ENCODE results near the gene COCH.

Gene COCH

GRCh38 chr14:30829853-30830252, 44.5 kb upstream of the COCH start:
- Histone ChIP-seq H3K4me1 (ENCODE audit: control insufficient read depth, insufficient read depth, low read length) (no peaks in the 10 kb centered on the region), H3K4me3 (ENCODE audit: low read depth, low read length) (no peak overlapping the region), H3K36me3 (ENCODE audit: control insufficient read depth in 2 of 2, insufficient read depth in 1 of 2, low read length in 2 of 2) (no peaks in the 10 kb centered on the region), H3K27ac (ENCODE audit: extremely low read depth, low read depth, low read length) (no peak overlapping the region), H3K9me3 (ENCODE audit: control insufficient read depth, insufficient read depth, low read depth, low read length) (no peaks in the 10 kb centered on the region)
- TF ChIP-seq ZNF394 (tag by site-specific recombination; IDR thresholded peaks at IDR 0.05; ENCODE audit: borderline replicate concordance) (no peak), ZNF624 (tag by site-specific recombination; IDR thresholded peaks at IDR 0.05) (no peak), ZNF777 (tag by site-specific recombination; IDR thresholded peaks at IDR 0.05; ENCODE audit: borderline replicate concordance) (no peak), ZSCAN4 (tag by site-specific recombination; IDR thresholded peaks at IDR 0.05) (no peak), ZBTB6 (tag by site-specific recombination; IDR thresholded peaks at IDR 0.05) (no peak), ZNF416 (tag by site-specific recombination; IDR thresholded peaks at IDR 0.05) (no peak), ZSCAN16 (tag by site-specific recombination; IDR thresholded peaks at IDR 0.05) (no peak), INSM2 (tag by site-specific recombination; IDR thresholded peaks at IDR 0.05) (no peak), KLF7 (tag by site-specific recombination; IDR thresholded peaks at IDR 0.05; ENCODE audit: borderline replicate concordance) (no peak), ZNF292 (tag by site-specific recombination; IDR thresholded peaks at IDR 0.05; ENCODE audit: borderline replicate concordance, low read depth) (no peak), ZNF274 (IDR thresholded peaks at IDR 0.05; ENCODE audit: low read length) (no peak), ZNF274 (tag by site-specific recombination; IDR thresholded peaks at IDR 0.05; ENCODE audit: borderline replicate concordance) (no peak), ZNF449 (tag by site-specific recombination; IDR thresholded peaks at IDR 0.05) (no peak), ZNF610 (tag by site-specific recombination; IDR thresholded peaks at IDR 0.05; ENCODE audit: borderline replicate concordance) (no peak), ZFHX2 (tag by site-specific recombination; conservative IDR thresholded peaks at IDR 0.05) (no peak), ZNF623 (tag by site-specific recombination; IDR thresholded peaks at IDR 0.05) (no peak), HOXA7 (CRISPR knock-in tag; IDR thresholded peaks at IDR 0.05; ENCODE audit: borderline replicate concordance) (no peak), CTCF (tag by site-specific recombination; IDR thresholded peaks at IDR 0.05) (no peak)
- POLR2A ChIA-PET: no interaction called here
- CTCF ChIA-PET: no interaction called here

- ChIA-PET POLR2A (no interaction called here), CTCF (no interaction called here)
- no peak overlapping the region for H3K4me3 ChIP-seq (ENCODE audit: low read depth, low read length)
Measured at GRCh38 chr14:30834353-30834752, 40.0 kb upstream of the COCH start.

More at GRCh38 chr14:30834353-30834752, 40.0 kb upstream of the COCH start:
- no peaks in the 10 kb centered on the region for H3K9me3 ChIP-seq (ENCODE audit: control insufficient read depth, insufficient read depth, low read depth, low read length)
- TF ChIP-seq ZNF830 (tag by site-specific recombination; IDR thresholded peaks at IDR 0.05; ENCODE audit: low read depth) (no peak), ZNF175 (tag by site-specific recombination; IDR thresholded peaks at IDR 0.05) (no peak), ZNF660 (tag by site-specific recombination; IDR thresholded peaks at IDR 0.05) (no peak), ZNF585B (tag by site-specific recombination; IDR thresholded peaks at IDR 0.05) (peak; percentile 93), ZNF670 (tag by site-specific recombination; IDR thresholded peaks at IDR 0.05; ENCODE audit: low read depth) (no peak), ZNF558 (tag by site-specific recombination; IDR thresholded peaks at IDR 0.05) (no peak), SCRT2 (tag by site-specific recombination; IDR thresholded peaks at IDR 0.05) (no peak), ZSCAN18 (tag by site-specific recombination; IDR thresholded peaks at IDR 0.05) (no peak)
- H3K36me3 ChIP-seq (ENCODE audit: control insufficient read depth in 2 of 2, insufficient read depth in 1 of 2, low read length in 2 of 2): no peaks in the 10 kb centered on the region
- H3K4me1 ChIP-seq (ENCODE audit: control insufficient read depth, insufficient read depth, low read length): no peaks in the 10 kb centered on the region
- no peak overlapping the region for H3K27ac ChIP-seq (ENCODE audit: extremely low read depth, low read depth, low read length)
